MM.1S (cell line): ENCODE data around the gene MSANTD1.

ENCODE experiments used
- DNase-seq: peaks from one replicate; pipeline ENCODE4 v3.0.0-alpha.2; 2015
- H2AFZ ChIP-seq: fragments of 300-600 bp; sonication (generic); 2 replicates; pipeline ENCODE4 v1.6.0; 2016; ENCODE audit warnings: antibody characterized with exemption, low read length
- H3F3A ChIP-seq: fragments of 300-600 bp; sonication (generic); 2 replicates; pipeline ENCODE4 v1.6.1; 2016; ENCODE audit warnings: mild to moderate bottlenecking, antibody characterized with exemption, low read length, moderate library complexity, mixed read lengths; ENCODE audit not compliant: insufficient read depth
- H3K27ac ChIP-seq: fragments of 300-600 bp; sonication (generic); 2 replicates; pipeline ENCODE4 v1.5.1; 2016; ENCODE audit warnings: mild to moderate bottlenecking, low read length
- H3K27me3 ChIP-seq: fragments of 300-600 bp; sonication (generic); replicated peaks from 2 replicates; pipeline ENCODE4 v1.6.0; 2016; ENCODE audit warnings: low read length; ENCODE audit not compliant: insufficient read depth
- H3K36me3 ChIP-seq: fragments of 300-600 bp; sonication (generic); replicated peaks from 2 replicates; pipeline ENCODE4 v1.6.1; 2016; ENCODE audit warnings: mild to moderate bottlenecking, low read length, mixed read lengths; ENCODE audit not compliant: insufficient read depth
- H3K4me1 ChIP-seq: fragments of 300-600 bp; sonication (generic); 2 replicates; pipeline ENCODE4 v1.6.1; 2016; ENCODE audit warnings: low read length, mixed read lengths
- H3K4me2 ChIP-seq: fragments of 300-600 bp; sonication (generic); 2 replicates; pipeline ENCODE4 v1.6.0; 2016; ENCODE audit warnings: low read depth, low read length
- H3K4me3 ChIP-seq: fragments of 300-600 bp; sonication (generic); 2 replicates; pipeline ENCODE4 v1.5.1; 2016; ENCODE audit warnings: low read length, mixed read lengths
- H3K79me2 ChIP-seq: fragments of 300-600 bp; sonication (generic); 2 replicates; pipeline ENCODE4 v1.6.1; 2016; ENCODE audit warnings: mixed run types, low read length, mixed read lengths
- H3K9ac ChIP-seq: fragments of 300-600 bp; sonication (generic); 2 replicates; pipeline ENCODE4 v1.6.1; 2016; ENCODE audit warnings: low read length, mixed read lengths
- H3K9me2 ChIP-seq: fragments of 300-600 bp; sonication (generic); replicated peaks from 2 replicates; pipeline ENCODE4 v1.6.1; 2016; ENCODE audit warnings: mild to moderate bottlenecking, low read length, mixed read lengths; ENCODE audit not compliant: insufficient read depth
- H3K9me3 ChIP-seq: fragments of 300-600 bp; sonication (generic); replicated peaks from 2 replicates; pipeline ENCODE4 v1.6.1; 2016; ENCODE audit warnings: mild to moderate bottlenecking, low read length, mixed read lengths; ENCODE audit not compliant: insufficient read depth
- H4K20me1 ChIP-seq: fragments of 300-600 bp; sonication (generic); 2 replicates; pipeline ENCODE4 v1.6.1; 2016; ENCODE audit warnings: mild to moderate bottlenecking, low read length, moderate library complexity, mixed read lengths; ENCODE audit not compliant: insufficient read depth
- EZH2 ChIP-seq: fragments of 300-600 bp; sonication (generic); optimal IDR thresholded peaks from 2 replicates; pipeline ENCODE3; 2017; ENCODE audit warnings: low read depth, mild to moderate bottlenecking, antibody characterized with exemption, low read length, mixed read lengths
- EZH2phosphoT487 ChIP-seq: fragments of 300-600 bp; sonication (generic); IDR thresholded peaks from 2 replicates; pipeline ENCODE4 v1.6.1; 2018; ENCODE audit warnings: antibody characterized with exemption, low read length
- TF ChIP-seq, protein P1 (sequence below): fragments of 300-600 bp; sonication (generic); IDR thresholded peaks from 2 replicates; pipeline ENCODE4 v1.5.1; 2016; ENCODE audit warnings: antibody characterized with exemption, low read length, mixed read lengths

MSANTD1 gene

DNA sequence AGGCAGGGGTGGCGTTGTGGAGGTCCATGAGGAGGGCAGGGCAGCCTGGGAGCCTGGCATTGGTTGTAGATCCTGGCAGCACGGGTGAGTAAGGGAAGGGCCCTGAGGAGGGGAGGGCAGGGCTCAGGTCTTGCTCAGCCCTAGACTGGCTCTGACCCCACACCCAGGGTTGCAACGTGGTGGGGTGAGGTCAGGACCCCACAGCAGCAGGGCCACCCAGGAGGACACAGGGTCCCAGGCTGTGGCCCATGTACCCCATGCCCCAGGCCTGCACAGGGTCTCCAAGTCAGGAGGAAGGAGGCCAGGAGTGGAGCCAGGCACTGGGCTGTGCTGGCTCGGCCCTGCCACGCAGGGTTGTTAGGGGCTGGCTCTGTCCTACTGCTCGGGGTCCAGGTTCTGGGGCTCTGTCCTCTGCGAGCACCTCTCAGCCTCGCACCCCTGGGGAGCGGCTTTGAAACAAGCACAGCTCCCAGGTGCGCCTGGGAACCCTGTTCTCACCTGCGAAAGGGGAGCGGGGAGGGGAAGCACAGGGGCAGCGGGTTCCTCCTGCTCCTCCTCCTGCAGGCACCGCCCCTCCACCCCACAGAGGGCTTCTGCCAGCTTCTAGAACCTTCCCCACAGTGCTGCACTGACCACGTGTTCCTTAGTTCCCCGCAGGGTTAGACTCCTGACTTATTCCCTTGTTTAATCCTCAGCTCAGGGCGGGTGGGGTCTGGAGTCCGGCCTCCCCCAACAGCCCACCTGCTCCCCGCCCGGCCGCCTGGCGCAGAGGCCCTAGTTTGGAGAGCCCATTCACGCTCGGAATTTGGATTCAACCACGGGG is 20.4 kb downstream of the MSANTD1 start:
- Histone ChIP-seq H3K79me2 (no peaks in the 10 kb centered on the region), H3K27me3 (peaks cover 38% of the 10 kb centered on the region), H3K9me3 (no peaks in the 10 kb centered on the region), H3K36me3 (no peaks in the 10 kb centered on the region), H3K9me2 (no peaks in the 10 kb centered on the region), H3F3A (no peaks in the 10 kb centered on the region), H4K20me1 (no peaks in the 10 kb centered on the region), H3K27ac (no peak overlapping the region), H3K4me3 (no peak overlapping the region), H3K9ac (no peak overlapping the region), H2AFZ (no peak overlapping the region), H3K4me2 (no peak overlapping the region), H3K4me1 (no peaks in the 10 kb centered on the region)
- no peak for TF ChIP-seq EZH2
- TF ChIP-seq, protein P1, sequence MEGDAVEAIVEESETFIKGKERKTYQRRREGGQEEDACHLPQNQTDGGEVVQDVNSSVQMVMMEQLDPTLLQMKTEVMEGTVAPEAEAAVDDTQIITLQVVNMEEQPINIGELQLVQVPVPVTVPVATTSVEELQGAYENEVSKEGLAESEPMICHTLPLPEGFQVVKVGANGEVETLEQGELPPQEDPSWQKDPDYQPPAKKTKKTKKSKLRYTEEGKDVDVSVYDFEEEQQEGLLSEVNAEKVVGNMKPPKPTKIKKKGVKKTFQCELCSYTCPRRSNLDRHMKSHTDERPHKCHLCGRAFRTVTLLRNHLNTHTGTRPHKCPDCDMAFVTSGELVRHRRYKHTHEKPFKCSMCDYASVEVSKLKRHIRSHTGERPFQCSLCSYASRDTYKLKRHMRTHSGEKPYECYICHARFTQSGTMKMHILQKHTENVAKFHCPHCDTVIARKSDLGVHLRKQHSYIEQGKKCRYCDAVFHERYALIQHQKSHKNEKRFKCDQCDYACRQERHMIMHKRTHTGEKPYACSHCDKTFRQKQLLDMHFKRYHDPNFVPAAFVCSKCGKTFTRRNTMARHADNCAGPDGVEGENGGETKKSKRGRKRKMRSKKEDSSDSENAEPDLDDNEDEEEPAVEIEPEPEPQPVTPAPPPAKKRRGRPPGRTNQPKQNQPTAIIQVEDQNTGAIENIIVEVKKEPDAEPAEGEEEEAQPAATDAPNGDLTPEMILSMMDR, result no peak
- no peak for TF ChIP-seq EZH2phosphoT487
- no peak for DNase-seq

DNA sequence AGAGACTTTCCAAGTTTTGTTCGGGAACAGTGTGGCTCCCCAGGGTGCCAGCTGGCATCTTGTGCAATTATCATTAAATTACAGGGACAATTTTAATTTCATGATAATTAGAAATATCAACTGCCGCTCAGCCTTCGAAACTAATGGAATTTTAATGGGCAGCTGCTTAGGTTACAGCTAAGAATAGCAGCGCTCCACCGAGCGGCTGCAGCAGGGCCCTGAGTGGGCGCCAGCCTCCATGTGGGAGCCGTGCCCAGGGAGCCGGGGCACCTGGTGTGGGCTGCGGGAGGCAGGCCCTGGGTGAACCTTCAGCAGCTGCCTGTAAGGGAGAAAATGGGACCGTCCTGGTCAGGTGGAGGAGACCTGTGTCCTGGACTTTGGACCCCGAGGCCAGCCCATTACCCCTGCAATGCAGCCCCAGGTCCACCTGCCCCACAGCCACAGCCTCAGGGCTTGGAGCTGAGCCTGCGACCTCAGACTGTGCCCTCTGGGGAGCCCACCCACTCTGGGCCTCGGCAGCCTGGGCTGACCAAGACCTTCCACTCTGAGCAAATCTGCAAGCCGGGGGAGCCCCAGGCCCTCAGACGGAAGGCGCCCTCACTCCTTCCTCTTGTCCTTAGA is 21.1 kb downstream of the MSANTD1 start:
- Histone ChIP-seq H3K4me2 (no peak overlapping the region), H2AFZ (no peak overlapping the region), H3F3A (no peaks in the 10 kb centered on the region), H3K27me3 (peaks cover 31% of the 10 kb centered on the region), H3K36me3 (no peaks in the 10 kb centered on the region), H3K4me1 (no peaks in the 10 kb centered on the region), H3K4me3 (no peak overlapping the region), H3K9me2 (no peaks in the 10 kb centered on the region), H3K9ac (no peak overlapping the region), H3K9me3 (no peaks in the 10 kb centered on the region), H4K20me1 (no peaks in the 10 kb centered on the region), H3K79me2 (no peaks in the 10 kb centered on the region), H3K27ac (no peak overlapping the region)
- no peak for TF ChIP-seq EZH2phosphoT487
- TF ChIP-seq, protein P1, result no peak
- TF ChIP-seq EZH2, result no peak
- no peak for DNase-seq

DNA sequence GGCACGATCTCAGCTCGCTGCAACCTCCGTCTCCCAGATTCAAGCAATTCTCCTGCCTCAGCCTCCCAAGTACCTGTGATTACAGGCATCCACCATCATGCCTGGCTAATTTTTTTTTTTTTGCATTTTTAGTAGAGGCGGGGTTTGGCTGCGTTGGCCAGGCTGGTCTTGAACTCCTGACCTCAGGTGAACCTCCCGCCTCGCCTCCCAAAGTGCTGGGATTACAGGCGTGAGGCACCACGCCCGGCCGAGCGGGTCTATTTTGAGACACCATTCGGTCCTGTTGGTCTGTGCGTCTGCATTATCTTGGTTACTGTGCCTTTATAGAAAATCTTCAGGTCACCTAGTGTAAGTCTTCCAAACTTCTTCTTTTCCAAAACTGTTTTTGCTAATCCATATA is 22.2 kb downstream of the MSANTD1 start:
- no peaks in the 10 kb centered on the region for H3F3A ChIP-seq
- TF ChIP-seq EZH2phosphoT487 (no peak), EZH2 (no peak)
- TF ChIP-seq, protein P1, result no peak

More for the DNA sequence above, 22.2 kb downstream of the MSANTD1 start:
- Histone ChIP-seq H4K20me1 (no peaks in the 10 kb centered on the region), H3K79me2 (no peaks in the 10 kb centered on the region), H2AFZ (no peak overlapping the region), H3K27me3 (peaks cover 20% of the 10 kb centered on the region), H3K9me3 (no peaks in the 10 kb centered on the region), H3K4me3 (no peak overlapping the region), H3K36me3 (no peaks in the 10 kb centered on the region), H3K4me2 (no peak overlapping the region), H3K9ac (no peak overlapping the region), H3K27ac (no peak overlapping the region), H3K9me2 (no peaks in the 10 kb centered on the region), H3K4me1 (no peaks in the 10 kb centered on the region)
- DNase-seq, result no peak
